HepG2 (cell line): ENCODE data around the gene CAMSAP2. TPM values are rescaled to one million over a fixed set of nuclear protein-coding genes. Genes with fewer than 3 reads are reported as not detected.

Experiments
- AKAP8 ChIP-seq: sonication (generic); formaldehyde crosslinking; IDR thresholded peaks from 2 replicates; pipeline ENCODE4 v1.5.1; 2020; ENCODE audit warnings: mild to moderate bottlenecking, missing genetic modification reagents
- DNMT3B ChIP-seq: conservative IDR thresholded peaks from 2 replicates; pipeline ENCODE4 v1.6.1; 2016; ENCODE audit warnings: missing biosample characterization, control low read depth
- EHMT2 ChIP-seq: fragments of 200-600 bp; sonication (generic); IDR thresholded peaks from 2 replicates; pipeline ENCODE4 v1.7.0; 2017; ENCODE audit warnings: antibody characterized with exemption, low read depth, low read length, borderline replicate concordance
- FIP1L1 ChIP-seq: fragments of 200-400 bp; formaldehyde crosslinking; IDR thresholded peaks from 2 replicates; pipeline ENCODE4 v1.6.1; 2018; ENCODE audit warnings: low read depth, mild to moderate bottlenecking, low read length, moderate library complexity, borderline replicate concordance; ENCODE audit not compliant: insufficient read depth
- KMT2B ChIP-seq: IDR thresholded peaks from 2 replicates; pipeline ENCODE4 v1.6.1; 2016; ENCODE audit warnings: missing genetic modification reagents, missing compliant biosample characterization
- MIXL1 ChIP-seq: IDR thresholded peaks from 2 replicates; pipeline ENCODE4 v1.6.1; 2016
- NR2C2 ChIP-seq: sonication (generic); formaldehyde crosslinking; IDR thresholded peaks from 2 replicates; pipeline ENCODE4 v1.4.0; 2020; ENCODE audit warnings: missing genetic modification reagents, mild to moderate bottlenecking, moderate library complexity, borderline replicate concordance
- PITX1 ChIP-seq: sonication (generic); formaldehyde crosslinking; IDR thresholded peaks from 2 replicates; pipeline ENCODE4 v1.5.1; 2020; ENCODE audit warnings: mild to moderate bottlenecking, missing genetic modification reagents
- PRDM15 ChIP-seq: sonication (generic); formaldehyde crosslinking; IDR thresholded peaks from 2 replicates; pipeline ENCODE4 v1.4.0; 2020; ENCODE audit warnings: missing genetic modification reagents
- TEAD2 ChIP-seq: sonication (generic); formaldehyde crosslinking; IDR thresholded peaks from 2 replicates; pipeline ENCODE4 v1.9.0; 2021; ENCODE audit warnings: missing genetic modification reagents
- TFE3 ChIP-seq: IDR thresholded peaks from 2 replicates; pipeline ENCODE4 v1.6.1; 2016
- THRA ChIP-seq: sonication (generic); formaldehyde crosslinking; IDR thresholded peaks from 2 replicates; pipeline ENCODE4 v1.4.0; 2020; ENCODE audit warnings: missing genetic modification reagents, borderline replicate concordance
- TRIM24 ChIP-seq: sonication (generic); formaldehyde crosslinking; IDR thresholded peaks from 2 replicates; pipeline ENCODE4 v1.8.0; 2022; ENCODE audit warnings: mild to moderate bottlenecking, missing genetic modification reagents
- ZBTB7A ChIP-seq: sonication (generic); formaldehyde crosslinking; IDR thresholded peaks from 2 replicates; pipeline ENCODE4 v1.8.0; 2022; ENCODE audit warnings: mild to moderate bottlenecking, missing genetic modification reagents
- ZNF263 ChIP-seq: sonication (generic); formaldehyde crosslinking; IDR thresholded peaks from 2 replicates; pipeline ENCODE4 v1.4.0; 2020; ENCODE audit warnings: missing genetic modification reagents
- ZNF3 ChIP-seq: IDR thresholded peaks from 2 replicates; pipeline ENCODE4 v1.7.0; 2017; ENCODE audit warnings: inconsistent platforms
- ZNF382 ChIP-seq: sonication (generic); formaldehyde crosslinking; IDR thresholded peaks from 2 replicates; pipeline ENCODE4 v1.5.0; 2020; ENCODE audit warnings: missing genetic modification reagents, mild to moderate bottlenecking, borderline replicate concordance
- ZNF496 ChIP-seq: sonication (generic); formaldehyde crosslinking; IDR thresholded peaks from 2 replicates; pipeline ENCODE4 v1.8.1; 2023; ENCODE audit warnings: mild to moderate bottlenecking, moderate library complexity, missing genetic modification reagents; ENCODE audit not compliant: insufficient replicate concordance
- ZNF501 ChIP-seq: sonication (generic); formaldehyde crosslinking; IDR thresholded peaks from 2 replicates; pipeline ENCODE4 v1.5.1; 2020; ENCODE audit warnings: mild to moderate bottlenecking, moderate library complexity, missing genetic modification reagents
- ZNF770 ChIP-seq: sonication (generic); formaldehyde crosslinking; IDR thresholded peaks from 2 replicates; pipeline ENCODE4 v1.5.0; 2020; ENCODE audit warnings: mild to moderate bottlenecking, missing genetic modification reagents
- ZSCAN12 ChIP-seq: sonication (generic); formaldehyde crosslinking; IDR thresholded peaks from 2 replicates; pipeline ENCODE4 v1.9.0; 2021; ENCODE audit warnings: mild to moderate bottlenecking, missing genetic modification reagents
- ZSCAN21 ChIP-seq: sonication (generic); formaldehyde crosslinking; IDR thresholded peaks from 2 replicates; pipeline ENCODE4 v1.8.0; 2022; ENCODE audit warnings: mild to moderate bottlenecking, missing genetic modification reagents, moderate library complexity, borderline replicate concordance
- polyA plus RNA-seq, 8 experiments: library from polyadenylated mRNA; depleted of rRNA in 3 of 8; stranded (reverse) in 7 of 8; unstranded in 1 of 8; fragments of >200 nt; fragmentation: Illumina TruSeq in 4 of 8; extraction: Trizol in 4 of 8; gene quantifications; 2 replicates each; pipeline versions ENCODE4 v1.2.1 to v1.2.3, GENCODE V29; 2011 to 2016; ENCODE audit warnings: low read depth in 4 of 8, missing spikeins in 1 of 8, mixed read lengths in 1 of 8; ENCODE audit not compliant: insufficient read depth in 1 of 8
- total RNA-seq, 5 experiments: library from RNA; depleted of rRNA; stranded (reverse); fragments of >200 nt; fragmentation: Illumina TruSeq; extraction: Trizol; gene quantifications; 2 replicates each; pipeline ENCODE4 v1.2.3, GENCODE V29; 2016; ENCODE audit warnings: low read depth in 1 of 5

CAMSAP2 gene
- total and polyA plus RNA-seq, 2 of the 13 experiments (the other 11 are each of a cell fraction or from before 2014, with no cell fraction given) = 3.4 to 8.2 TPM

GRCh38 chr1:200896531-200897196, 158.0 kb downstream of the CAMSAP2 start (continued):
- no peak for TF ChIP-seq NR2C2 (CRISPR knock-in tag)
- no peak for TF ChIP-seq EHMT2
- peak; percentile 50; the same call in 1 of the 2 replicates for TF ChIP-seq MIXL1 (CRISPR knock-in tag)
- TF ChIP-seq TRIM24 (CRISPR knock-in tag) = no peak
- TF ChIP-seq ZSCAN12 (CRISPR knock-in tag) = no peak
- no peak for TF ChIP-seq TEAD2 (CRISPR knock-in tag)
- TF ChIP-seq FIP1L1 = no peak
- peak; percentile 49; the same call in 1 of the 2 replicates for TF ChIP-seq ZBTB7A (CRISPR knock-in tag)
- peak; percentile 80; the same call in 1 of the 2 replicates for TF ChIP-seq THRA (CRISPR knock-in tag)
- no peak; the same call in 1 of the 2 replicates for TF ChIP-seq ZNF501
- TF ChIP-seq AKAP8 = no peak
- TF ChIP-seq ZSCAN21 (CRISPR knock-in tag) = peak; percentile 67; the same call in 1 of the 2 replicates
- peak; percentile 52; the same call in 1 of the 2 replicates for TF ChIP-seq ZNF3 (CRISPR knock-in tag)
- no peak for TF ChIP-seq ZNF382 (CRISPR knock-in tag)
- TF ChIP-seq ZNF263 = peak; percentile 64
- TF ChIP-seq ZNF496 (CRISPR knock-in tag) = no peak
- peak; percentile 57; the same call in 1 of the 2 replicates for TF ChIP-seq TFE3 (CRISPR knock-in tag)
- TF ChIP-seq PITX1 (CRISPR knock-in tag) = peak; percentile 78; the same call in 1 of the 2 replicates
- 0 out of 2 replicates have a peak, but pooled peaks have one; percentile 24 for TF ChIP-seq ZNF770 (CRISPR knock-in tag)
- TF ChIP-seq DNMT3B (CRISPR knock-in tag) = 0 out of 2 replicates have a peak, but pooled peaks have one; percentile 22
- no peak for TF ChIP-seq PRDM15
- TF ChIP-seq KMT2B (CRISPR knock-in tag) = peak; percentile 66
